Activated CD4-positive, alpha-beta T cell treated with anti-CD3 and anti-CD28 coated beads for 24 hours (primary cell): ENCODE results near the gene WDR47.
"Not testable (repeated sequence)": the region's sequence is repeated elsewhere in the genome, so short reads cannot be mapped to it uniquely, and the experiment has no call there.

Experiments
- DNase-seq, 2 donors: peaks; one replicate each; pipeline ENCODE4 v3.0.0-alpha.2; 2020; ENCODE audit warnings: low read depth in 2 of 2

WDR47 gene

GRCh38 chr1:108962681-108963051, 79.2 kb downstream of the WDR47 start:
- peak in 1 of 2 donors; percentile 15 for DNase-seq

DNA sequence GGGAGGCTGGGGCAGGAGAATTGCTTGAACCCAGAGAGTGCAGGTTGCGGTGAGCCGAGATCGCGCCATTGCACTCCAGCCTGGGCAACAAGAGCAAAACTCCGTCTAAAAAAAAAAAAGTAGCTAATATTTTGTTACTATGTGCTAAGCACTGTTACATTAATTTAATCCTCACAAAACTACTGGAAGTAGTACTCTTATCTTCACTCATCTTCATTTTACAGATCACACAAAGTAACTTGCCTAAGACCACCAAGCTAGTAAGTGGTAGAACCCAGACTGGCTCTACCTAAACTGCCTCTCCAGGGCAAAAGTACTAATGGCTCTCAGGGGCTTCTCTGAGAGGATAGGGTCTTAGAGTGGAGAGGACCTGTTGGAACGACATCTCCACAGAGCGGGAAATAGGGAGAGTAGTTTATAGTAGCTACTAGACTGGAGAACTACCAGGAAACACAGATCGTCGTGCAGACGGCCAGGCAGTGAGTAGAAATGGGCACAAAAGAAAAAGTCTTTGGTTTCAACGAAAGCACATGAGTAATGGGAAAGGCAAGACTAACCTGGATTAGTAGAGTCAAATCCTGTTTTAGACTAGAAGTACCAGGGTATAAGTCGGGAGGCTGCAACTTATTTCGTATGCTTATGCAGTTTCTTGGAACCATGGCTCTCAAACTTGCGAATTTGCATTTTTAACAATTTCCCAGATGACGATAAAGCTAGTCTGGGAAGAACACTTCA, 80.0 kb downstream of the WDR47 start:
- no peak for DNase-seq

GRCh38 chr1:108961198-108961597, 80.7 kb downstream of the WDR47 start:
- DNase-seq = no peak

DNA sequence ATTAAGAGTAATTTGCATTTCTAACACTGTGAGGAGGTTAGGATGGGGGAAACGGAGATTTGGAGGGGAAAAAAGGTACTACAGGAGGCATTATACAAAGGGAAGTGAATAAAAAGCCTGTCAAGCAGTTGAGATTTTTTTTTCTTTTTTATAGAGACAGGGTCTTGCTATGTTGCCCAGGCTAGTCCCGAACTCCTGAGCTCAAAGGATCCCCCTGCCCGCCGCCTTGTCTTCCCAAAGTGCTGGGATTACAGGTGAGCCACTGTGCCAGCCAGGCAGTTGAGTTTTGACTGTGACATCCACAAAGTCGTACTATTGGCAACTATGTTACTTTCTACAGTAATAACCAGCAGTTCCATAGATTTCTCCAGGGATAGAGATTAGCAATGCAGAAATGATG, 81.2 kb downstream of the WDR47 start:
- no peak for DNase-seq

- DNase-seq = no peak
Measured at GRCh38 chr1:108957888-108958287, 84.0 kb downstream of the WDR47 start.

GRCh38 chr1:108955881-108956280, 86.0 kb downstream of the WDR47 start:
- no peak for DNase-seq

DNA sequence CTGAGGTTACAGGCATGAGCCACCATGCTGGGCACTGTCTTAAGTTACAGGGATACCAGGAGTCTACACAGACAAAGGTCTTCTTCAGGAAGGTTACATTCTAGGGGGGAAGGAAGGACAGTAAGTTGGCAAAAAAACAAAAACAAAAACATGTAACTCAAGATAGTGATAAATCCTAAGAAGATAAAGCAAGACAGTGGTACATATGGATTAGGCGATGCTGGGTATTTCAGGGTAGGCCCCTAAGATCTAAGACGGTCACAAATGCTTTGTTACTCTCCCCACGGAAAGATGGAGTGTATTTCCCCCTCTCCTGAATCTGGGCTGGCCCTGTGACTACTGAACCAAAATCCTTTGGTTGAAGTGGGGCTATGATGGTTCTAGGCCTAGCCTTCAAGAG, 86.8 kb downstream of the WDR47 start:
- DNase-seq = no peak

DNA sequence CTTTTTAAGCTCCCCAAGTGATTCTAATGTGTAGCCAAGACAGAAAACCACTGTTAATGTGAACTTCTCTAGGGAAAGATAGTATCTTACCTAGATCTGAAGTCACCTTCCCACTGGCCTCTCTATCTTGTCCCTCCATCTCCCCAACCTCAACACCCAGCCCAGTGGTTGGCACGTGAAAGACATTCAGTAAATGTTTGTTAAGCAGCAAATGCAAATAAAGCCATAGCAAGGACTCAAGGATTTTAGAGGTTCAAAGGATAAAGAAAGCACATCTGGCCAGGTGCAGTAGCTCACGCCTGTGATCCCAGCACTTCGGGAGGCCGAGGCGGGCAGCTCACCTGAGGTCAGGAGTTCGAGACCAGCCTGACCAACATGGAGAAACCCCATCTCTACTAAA, 88.5 kb downstream of the WDR47 start:
- DNase-seq = no peak

DNA sequence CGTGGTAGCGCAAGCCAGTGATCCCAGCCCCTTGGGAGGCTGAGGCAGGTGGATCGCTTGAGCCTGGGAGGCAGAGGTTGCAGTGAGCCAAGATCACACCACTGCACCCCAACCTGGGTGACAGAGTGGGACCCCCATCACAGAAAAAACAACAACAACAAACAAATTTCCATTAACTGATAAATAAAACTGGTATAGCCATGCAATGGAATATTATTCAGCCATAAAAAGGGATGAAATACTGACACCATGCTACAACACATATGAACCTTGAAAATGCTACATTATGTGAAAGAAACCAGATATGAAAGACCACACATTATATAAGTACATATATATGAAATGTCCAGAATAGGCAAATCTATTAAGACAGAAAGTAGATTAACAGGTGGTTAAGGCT, 90.7 kb downstream of the WDR47 start:
- DNase-seq = no peak

DNA sequence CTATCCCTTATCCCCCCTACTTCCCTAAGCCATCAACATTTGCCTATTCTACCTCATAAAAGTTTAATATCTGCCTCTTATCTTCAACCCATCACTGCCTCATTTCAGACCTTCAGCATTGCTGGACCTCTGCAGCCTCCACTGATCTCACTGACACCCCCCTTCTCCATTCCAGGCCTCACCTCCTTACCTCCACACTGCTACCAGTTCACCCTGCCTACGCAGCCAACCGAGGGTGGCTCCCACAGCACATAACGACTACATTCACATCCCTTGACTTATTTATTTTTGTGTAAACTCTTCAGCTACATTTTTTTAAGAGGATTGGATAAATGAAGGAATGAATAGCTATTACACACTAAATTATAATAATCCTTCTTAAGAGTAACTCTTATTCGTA, 92.9 kb downstream of the WDR47 start:
- no peak for DNase-seq

DNA sequence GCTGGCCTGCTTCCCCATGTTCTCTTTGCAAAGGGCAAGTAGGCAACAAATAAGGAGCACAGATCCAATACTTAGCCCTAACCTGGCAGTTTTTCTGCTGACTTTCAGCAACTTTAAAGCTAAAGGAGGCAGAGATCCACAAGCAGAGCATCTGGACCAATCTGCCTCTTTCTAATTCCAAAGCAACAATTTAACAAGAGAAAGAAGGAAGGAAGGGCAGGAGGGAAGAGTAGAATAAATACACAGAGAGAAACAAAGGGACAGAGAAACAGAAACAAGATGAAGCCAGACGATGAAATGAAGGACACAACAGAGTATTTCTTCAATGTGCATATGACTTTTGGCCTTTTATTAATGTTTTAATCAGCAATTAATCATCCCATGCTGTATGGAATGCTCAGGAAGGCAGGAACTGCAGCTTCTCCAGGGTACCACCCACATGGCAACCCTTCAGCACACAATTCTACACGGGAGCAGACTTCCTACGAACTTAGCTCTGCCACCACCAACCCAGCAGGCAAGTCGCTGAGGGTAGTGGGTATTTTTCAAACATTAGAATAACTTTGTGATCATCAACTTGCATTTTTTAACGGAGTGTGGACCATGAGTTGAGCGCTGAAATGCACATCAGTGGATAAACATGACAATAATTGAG, 93.9 kb downstream of the WDR47 start:
- DNase-seq = no peak

GRCh38 chr1:108936170-108936569, 105.7 kb downstream of the WDR47 start:
- no peak for DNase-seq

- no peak for DNase-seq
Measured at GRCh38 chr1:108933944-108934343, 108.0 kb downstream of the WDR47 start.

DNA sequence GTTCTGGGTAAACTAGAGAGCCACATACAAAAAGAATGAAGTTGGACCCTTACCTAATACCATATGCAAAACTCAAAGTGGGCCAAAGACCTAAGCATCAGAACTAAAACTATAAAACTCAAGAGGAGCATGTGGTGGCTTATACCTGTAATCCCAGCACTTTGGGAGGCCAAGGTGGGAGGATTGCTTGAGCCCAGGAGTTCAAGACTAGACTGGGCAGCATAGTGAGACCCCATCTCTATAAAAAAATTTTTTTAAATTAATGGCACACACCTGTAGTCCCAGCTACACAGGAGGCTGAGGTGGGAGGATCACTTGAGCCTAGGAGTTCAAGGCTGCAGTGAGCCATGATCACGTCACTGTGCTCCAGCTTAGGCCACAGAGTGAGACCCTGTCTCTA, 114.3 kb downstream of the WDR47 start:
- not testable (repeated sequence) for DNase-seq

DNA sequence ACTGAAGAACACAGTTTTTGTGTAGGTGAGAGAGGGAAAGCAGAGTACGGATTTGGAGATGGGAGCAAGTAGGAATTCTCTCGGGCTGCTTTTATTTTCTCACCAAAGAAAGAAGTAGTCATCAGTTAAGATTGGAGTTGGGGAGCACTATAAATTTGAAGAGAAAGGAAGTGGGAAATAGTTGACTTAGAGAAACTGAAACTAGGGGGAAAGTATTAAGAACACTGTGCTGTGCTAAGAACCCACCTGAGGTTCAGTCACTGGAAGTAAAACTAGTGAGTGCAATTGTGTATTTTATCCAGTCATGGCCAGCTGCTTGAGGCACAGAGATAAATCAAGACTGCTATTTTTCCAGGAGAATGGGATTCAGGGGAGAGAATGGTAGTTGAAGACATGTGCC, 116.0 kb downstream of the WDR47 start:
- DNase-seq = no peak
